Fibroblast of lung (primary cell): ENCODE data around the gene TBC1D5.

Experiments
- CTCF ChIP-seq, 2 donors: IDR thresholded peaks in 1 of 2; conservative IDR thresholded peaks in 1 of 2; 1 replicate in 1 of 2; 2 replicates in 1 of 2; pipeline ENCODE4 v1.5.1; 2011 to 2012; ENCODE audit warnings: low read length in 2 of 2, control low read depth in 1 of 2, inconsistent platforms in 1 of 2, low read depth in 1 of 2, mild to moderate bottlenecking in 1 of 2
- EZH2 ChIP-seq: IDR thresholded peaks from 2 replicates; pipeline ENCODE4 v1.5.1; 2012; ENCODE audit warnings: low read length, control low read depth, mild to moderate bottlenecking; ENCODE audit errors: missing control alignments

DNA sequence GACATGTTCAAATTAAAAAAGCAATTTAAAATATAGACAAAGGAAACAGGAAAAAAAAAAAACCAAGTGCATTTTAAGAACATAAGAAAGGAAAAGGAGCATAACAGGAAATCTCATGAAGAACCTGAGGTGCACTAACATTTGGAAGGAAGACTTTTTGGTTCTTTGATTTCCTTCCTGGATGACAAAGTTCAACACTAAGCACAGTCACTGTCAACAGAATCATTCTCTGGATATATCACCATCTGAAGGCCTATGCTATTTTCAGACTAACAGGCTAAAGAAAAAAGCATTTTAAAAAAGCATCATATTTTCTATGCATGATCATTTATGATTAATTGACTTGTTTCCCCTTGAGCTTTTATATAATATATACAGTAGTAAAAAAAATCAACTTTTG, 508.0 kb downstream of the TBC1D5 start:
- TF ChIP-seq CTCF (conservative IDR thresholded peaks at IDR 0.05 in 1 of 2, IDR thresholded peaks at IDR 0.05 in 1 of 2; ENCODE audit: low read depth in 1 of 2, low read length in 2 of 2), result no peak
- no peak for TF ChIP-seq EZH2
